ENCODE data around the gene MCM5.

DNA sequence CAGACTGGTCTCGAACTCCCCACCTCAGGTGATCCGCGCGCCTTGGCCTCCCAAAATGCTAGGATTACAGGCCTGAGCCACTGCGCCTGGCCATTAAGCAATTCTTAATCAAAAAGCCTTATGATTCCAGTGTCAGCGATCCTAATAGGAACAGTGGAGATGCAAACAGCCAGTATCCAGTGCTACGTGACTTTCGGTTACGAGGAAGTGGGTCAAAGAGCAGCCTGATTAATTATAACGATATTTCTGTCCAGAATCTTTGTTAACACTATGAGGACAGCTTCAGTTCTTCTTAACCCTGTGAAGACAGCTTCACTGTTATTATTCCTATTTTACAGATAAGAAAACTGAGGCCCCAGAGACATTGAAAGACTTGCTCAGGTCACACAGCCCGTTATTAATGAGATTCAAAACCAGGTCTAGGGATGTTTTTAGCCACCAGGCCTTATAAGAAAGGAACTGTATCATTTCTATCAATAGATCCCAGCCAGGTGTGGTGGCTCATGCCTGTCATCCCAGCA lies 36.3 kb upstream of the MCM5 start:
- TF ChIP-seq POLR2A (IDR thresholded peaks at IDR 0.05) (no peak), CTCF (IDR thresholded peaks at IDR 0.05) (no peak)
